Suprapubic skin (tissue), 4 donors: ENCODE data around the gene SLC9A9. TPM values are rescaled to one million over a fixed set of nuclear protein-coding genes. Genes with fewer than 3 reads are reported as not detected.

ENCODE experiments used
- DNase-seq, 2 donors: peaks; one replicate each; pipeline ENCODE4 v3.0.0-alpha.2; 2019; ENCODE audit warnings: low spot score in 2 of 2
- H3K27ac ChIP-seq: fragments of 200-600 bp; sonication (generic); one replicate; pipeline ENCODE4 v1.5.1; 2019
- H3K27me3 ChIP-seq: fragments of 200-600 bp; sonication (generic); one replicate; pipeline ENCODE4 v1.5.1; 2019
- H3K36me3 ChIP-seq: fragments of 200-600 bp; sonication (generic); one replicate; pipeline ENCODE4 v1.5.1; 2019
- H3K4me1 ChIP-seq: fragments of 200-600 bp; sonication (generic); one replicate; pipeline ENCODE4 v1.5.1; 2019
- H3K4me3 ChIP-seq: fragments of 200-600 bp; sonication (generic); one replicate; pipeline ENCODE4 v1.5.1; 2019; ENCODE audit warnings: mild to moderate bottlenecking
- H3K9me3 ChIP-seq: fragments of 200-600 bp; sonication (generic); one replicate; pipeline ENCODE4 v1.5.1; 2019
- EP300 ChIP-seq: sonication (generic); formaldehyde crosslinking; IDR thresholded peaks from one replicate; pipeline ENCODE4 v1.6.1; 2017; ENCODE audit warnings: antibody characterized with exemption
- POLR2A ChIP-seq, 2 donors: fragments of 450-650 bp; IDR thresholded peaks; one replicate each; pipeline ENCODE4 v1.6.1; 2017; ENCODE audit warnings: antibody characterized with exemption in 2 of 2, mild to moderate bottlenecking in 2 of 2, moderate library complexity in 2 of 2
- POLR2AphosphoS5 ChIP-seq, 3 donors: sonication (generic); formaldehyde crosslinking; IDR thresholded peaks; one replicate each; pipeline ENCODE4 v1.6.1; 2017; ENCODE audit warnings: antibody characterized with exemption in 3 of 3
- WGBS: methylation state at CpG from one replicate; pipeline ENCODE4 v1.1.5; 2018; 5-methylcytosine and 5-hydroxymethylcytosine counted together
- total RNA-seq, 4 donors: library from RNA; depleted of rRNA; stranded (reverse); fragments of >200 nt; gene quantifications; one replicate each; pipeline ENCODE4 v1.1.0, GENCODE V29; 2016
- TF ChIP-seq, protein P1 (sequence below), 2 donors: fragments of 200-600 bp in 1 of 2; fragments of 450-650 bp in 1 of 2; sonication (generic) in 1 of 2; IDR thresholded peaks; one replicate each; pipeline ENCODE4 v1.5.1; 2016 to 2019; ENCODE audit warnings: antibody characterized with exemption in 2 of 2, mild to moderate bottlenecking in 1 of 2, moderate library complexity in 1 of 2

SLC9A9 gene
- total RNA-seq, 4 donors from 2014 or later = 16.6 to 51.0 (median 30.0) TPM

DNA sequence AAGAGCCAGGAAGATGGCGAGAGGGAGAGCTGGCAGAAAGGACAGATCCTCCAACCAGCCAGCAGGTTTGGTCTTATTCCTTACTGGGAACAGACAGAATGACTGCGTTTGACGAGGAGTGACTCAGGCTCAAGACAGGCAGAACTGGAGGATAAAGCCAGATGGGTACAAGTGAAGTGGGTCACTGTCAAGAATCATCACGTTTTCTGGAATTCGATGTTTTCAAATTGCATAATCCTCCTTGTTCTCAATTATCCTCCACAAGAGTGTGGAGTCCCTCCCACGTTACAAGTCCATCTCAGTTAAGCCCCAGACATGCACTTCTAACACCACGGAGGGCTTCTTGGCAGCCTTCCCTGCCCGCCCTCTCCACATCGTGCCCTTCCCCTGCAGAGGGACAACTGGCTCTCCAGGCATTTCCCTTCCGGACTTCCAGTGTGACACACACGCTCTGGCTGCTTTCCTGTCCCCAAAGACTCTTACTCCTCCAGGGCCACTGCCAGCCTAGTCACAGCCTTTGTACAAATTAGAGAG lies 545.6 kb downstream of the SLC9A9 start:
- TF ChIP-seq, protein P1, sequence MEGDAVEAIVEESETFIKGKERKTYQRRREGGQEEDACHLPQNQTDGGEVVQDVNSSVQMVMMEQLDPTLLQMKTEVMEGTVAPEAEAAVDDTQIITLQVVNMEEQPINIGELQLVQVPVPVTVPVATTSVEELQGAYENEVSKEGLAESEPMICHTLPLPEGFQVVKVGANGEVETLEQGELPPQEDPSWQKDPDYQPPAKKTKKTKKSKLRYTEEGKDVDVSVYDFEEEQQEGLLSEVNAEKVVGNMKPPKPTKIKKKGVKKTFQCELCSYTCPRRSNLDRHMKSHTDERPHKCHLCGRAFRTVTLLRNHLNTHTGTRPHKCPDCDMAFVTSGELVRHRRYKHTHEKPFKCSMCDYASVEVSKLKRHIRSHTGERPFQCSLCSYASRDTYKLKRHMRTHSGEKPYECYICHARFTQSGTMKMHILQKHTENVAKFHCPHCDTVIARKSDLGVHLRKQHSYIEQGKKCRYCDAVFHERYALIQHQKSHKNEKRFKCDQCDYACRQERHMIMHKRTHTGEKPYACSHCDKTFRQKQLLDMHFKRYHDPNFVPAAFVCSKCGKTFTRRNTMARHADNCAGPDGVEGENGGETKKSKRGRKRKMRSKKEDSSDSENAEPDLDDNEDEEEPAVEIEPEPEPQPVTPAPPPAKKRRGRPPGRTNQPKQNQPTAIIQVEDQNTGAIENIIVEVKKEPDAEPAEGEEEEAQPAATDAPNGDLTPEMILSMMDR (IDR thresholded peaks at IDR 0.05) = no peak
- TF ChIP-seq EP300 = no peak
- no peak for TF ChIP-seq POLR2A (IDR thresholded peaks at IDR 0.05)
- TF ChIP-seq POLR2AphosphoS5 (IDR thresholded peaks at IDR 0.05) = no peak
- no peaks in the 10 kb centered on the region for H3K36me3 ChIP-seq
- DNase-seq = peak in 1 of 2 donors; percentile 70

DNA sequence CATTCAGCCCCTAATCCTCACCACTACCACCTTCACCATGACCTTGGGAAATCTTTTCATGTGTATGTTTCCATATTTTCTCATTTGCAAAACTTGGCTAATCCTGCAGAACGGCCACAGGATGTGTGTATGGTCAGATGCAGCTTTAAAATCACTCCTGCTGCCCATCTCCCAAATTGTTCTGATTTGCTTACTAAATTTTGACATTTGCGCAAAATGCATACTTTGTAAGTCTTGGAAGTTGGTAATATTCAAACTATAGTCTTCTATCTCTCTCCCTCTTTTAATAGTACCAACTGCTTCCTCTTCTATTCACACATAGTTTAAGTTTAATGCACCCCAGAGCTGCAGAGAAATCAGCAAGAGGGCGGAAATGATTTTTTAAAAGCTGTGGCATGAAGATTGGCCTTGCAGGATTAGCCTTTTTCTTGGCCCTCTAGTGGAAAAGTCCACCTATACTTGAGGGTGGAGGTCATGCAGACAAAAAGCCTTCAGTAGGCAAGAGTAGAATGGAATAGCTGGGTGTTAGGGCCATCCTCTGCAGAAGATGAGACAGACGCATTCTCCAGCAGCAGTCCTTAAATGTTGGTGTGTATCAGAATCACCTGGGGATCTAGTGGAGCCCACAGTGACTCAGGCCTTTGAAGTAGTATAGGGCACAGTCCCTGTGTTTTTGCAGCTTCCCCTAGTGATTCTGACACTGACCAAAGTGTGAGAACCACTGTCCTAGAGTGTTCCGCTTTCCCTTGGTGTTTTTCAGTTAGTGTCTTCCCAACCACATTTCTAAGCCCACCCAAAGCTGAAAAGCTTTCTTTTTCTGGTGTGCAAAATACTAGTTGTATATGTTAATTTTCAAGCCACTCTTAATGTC lies 547.0 kb downstream of the SLC9A9 start:
- WGBS = 92% methylated on average over 5 of the region's 5 CpGs
- H3K36me3 ChIP-seq = no peaks in the 10 kb centered on the region
- TF ChIP-seq POLR2A (IDR thresholded peaks at IDR 0.05) = no peak
- TF ChIP-seq EP300 = no peak
- TF ChIP-seq, protein P1 (IDR thresholded peaks at IDR 0.05) = no peak
- no peak for TF ChIP-seq POLR2AphosphoS5 (IDR thresholded peaks at IDR 0.05)

More for the DNA sequence above, 545.6 kb downstream of the SLC9A9 start:
- Histone ChIP-seq H3K4me1 (peaks cover 16% of the 10 kb centered on the region), H3K9me3 (no peaks in the 10 kb centered on the region), H3K4me3 (no peak overlapping the region), H3K27me3 (no peaks in the 10 kb centered on the region), H3K27ac (no peak overlapping the region)
- WGBS = 37% methylated on average over 10 of the region's 11 CpGs

DNA sequence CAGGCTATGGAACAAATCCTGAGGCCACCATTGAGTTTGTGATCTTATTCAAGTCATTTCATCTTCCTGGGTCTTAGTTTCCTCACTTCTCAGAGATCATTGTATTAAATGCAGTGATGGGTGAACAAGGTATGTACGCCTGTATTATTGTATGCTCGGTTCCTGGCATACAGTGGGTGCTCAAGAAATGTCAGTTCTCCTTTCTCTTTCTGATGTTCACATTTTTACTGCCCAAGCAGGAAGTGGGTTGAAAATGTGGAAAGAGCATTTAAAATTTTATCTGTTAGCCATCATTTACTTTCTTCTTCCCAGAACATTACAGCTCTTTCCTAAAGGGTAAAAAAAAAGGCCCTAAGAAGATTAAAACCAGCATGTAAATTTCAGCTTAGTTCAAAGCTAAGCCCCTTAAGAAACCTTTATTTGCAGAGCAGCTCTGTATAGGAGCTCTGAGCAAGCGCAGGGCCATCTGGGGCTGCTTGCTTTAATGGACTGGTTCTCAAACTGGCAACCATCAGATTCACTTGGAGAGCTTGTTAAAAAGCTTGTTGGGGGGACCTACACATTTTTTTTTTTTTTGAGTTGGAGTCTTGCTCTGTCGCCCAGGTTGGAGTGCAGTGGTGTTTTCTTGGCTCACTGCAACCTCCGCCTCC lies 549.3 kb downstream of the SLC9A9 start:
- Histone ChIP-seq H3K27me3 (no peaks in the 10 kb centered on the region), H3K4me3 (no peak overlapping the region), H3K9me3 (no peaks in the 10 kb centered on the region), H3K36me3 (no peaks in the 10 kb centered on the region), H3K4me1 (peaks cover 26% of the 10 kb centered on the region), H3K27ac (no peak overlapping the region)
- 92% methylated on average over 5 of the region's 5 CpGs for WGBS
- TF ChIP-seq POLR2AphosphoS5 (IDR thresholded peaks at IDR 0.05) = no peak
- TF ChIP-seq EP300 = no peak
- TF ChIP-seq, protein P1 (IDR thresholded peaks at IDR 0.05) = no peak
- no peak for TF ChIP-seq POLR2A (IDR thresholded peaks at IDR 0.05)
- no peak for DNase-seq

More for the DNA sequence above, 547.0 kb downstream of the SLC9A9 start:
- H3K27me3 ChIP-seq = no peaks in the 10 kb centered on the region
- H3K4me3 ChIP-seq = no peak overlapping the region
- H3K4me1 ChIP-seq = peaks cover 16% of the 10 kb centered on the region
- no peak overlapping the region for H3K27ac ChIP-seq
- no peaks in the 10 kb centered on the region for H3K9me3 ChIP-seq
- no peak for DNase-seq

DNA sequence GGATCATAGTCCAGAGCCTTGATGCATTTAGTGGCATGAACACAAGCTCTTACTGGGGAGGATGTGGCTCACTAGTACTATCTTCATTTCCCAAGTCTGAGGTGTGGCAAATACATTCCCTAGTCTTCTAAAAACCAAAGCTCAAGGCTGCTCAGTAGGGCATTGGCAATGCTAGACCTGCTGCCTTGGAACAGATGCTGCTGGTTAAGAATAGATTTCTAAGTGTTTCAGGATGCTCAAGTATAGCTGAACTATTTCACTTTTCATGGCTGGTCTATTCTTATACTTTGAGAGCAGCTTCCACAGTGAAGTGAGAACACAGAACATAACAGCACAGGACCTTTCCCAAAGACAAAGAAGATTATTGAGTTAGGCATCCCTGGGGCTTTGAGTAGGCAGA lies 549.9 kb downstream of the SLC9A9 start:
- TF ChIP-seq EP300 = no peak
- TF ChIP-seq, protein P1 (IDR thresholded peaks at IDR 0.05) = no peak
- TF ChIP-seq POLR2AphosphoS5 (IDR thresholded peaks at IDR 0.05) = no peak
- TF ChIP-seq POLR2A (IDR thresholded peaks at IDR 0.05) = no peak
- H3K9me3 ChIP-seq = no peaks in the 10 kb centered on the region
- H3K4me3 ChIP-seq = no peak overlapping the region
- no peaks in the 10 kb centered on the region for H3K27me3 ChIP-seq
- H3K4me1 ChIP-seq = peaks cover 23% of the 10 kb centered on the region
- DNase-seq = no peak
- no peaks in the 10 kb centered on the region for H3K36me3 ChIP-seq
- no peak overlapping the region for H3K27ac ChIP-seq
